Activated CD8-positive, alpha-beta T cell treated with anti-CD3 and anti-CD28 coated beads for 36 hours (primary cell): Measurements from ENCODE around the gene TLE3. TPM values are rescaled to one million over a fixed set of nuclear protein-coding genes. Genes with fewer than 3 reads are reported as not detected.

ENCODE experiments used
- ATAC-seq: fragments of 200-7000 bp; cut with Tn5 transposase; one replicate; pipeline ENCODE4 v1.10.0; 2021; ENCODE audit warnings: mild to moderate bottlenecking, moderate library complexity
- CTCF ChIA-PET: fragments of 350-600 bp; sonication (Branson Sonifier 250); formaldehyde crosslinking; loops from one replicate; lab custom pipeline; 2021; ENCODE audit warnings: antibody characterized with exemption; lab: Charles Lee
- POLR2A ChIA-PET: fragments of 350-600 bp; sonication (Branson Sonifier 250); formaldehyde crosslinking; loops from one replicate; lab custom pipeline; 2021; ENCODE audit warnings: antibody characterized with exemption; lab: Charles Lee
- DNase-seq: peaks from one replicate; pipeline ENCODE4 v3.0.0-alpha.2; 2020
- H3K27ac Mint-ChIP-seq: one replicate; pipeline ENCODE4 v1.8.0; 2021; ENCODE audit warnings: mild to moderate bottlenecking, mixed read lengths
- H3K27me3 Mint-ChIP-seq: one replicate; pipeline ENCODE4 v1.8.0; 2021; ENCODE audit warnings: mixed read lengths
- H3K36me3 Mint-ChIP-seq: one replicate; pipeline ENCODE4 v1.8.0; 2021; ENCODE audit warnings: low read depth, mixed read lengths
- H3K4me1 Mint-ChIP-seq: one replicate; pipeline ENCODE4 v1.8.0; 2021; ENCODE audit warnings: low read depth, mixed read lengths
- H3K4me3 Mint-ChIP-seq: one replicate; pipeline ENCODE4 v1.8.0; 2021; ENCODE audit warnings: mild to moderate bottlenecking, moderate library complexity, mixed read lengths
- H3K9me3 Mint-ChIP-seq: one replicate; pipeline ENCODE4 v1.8.0; 2021; ENCODE audit warnings: mixed read lengths
- intact Hi-C: fragments of 100-400 bp; cut with micrococcal nuclease; formaldehyde crosslinking; loops from one replicate; pipeline ENCODE4 v1.10.0; 2022
- total RNA-seq, 2 experiments: library from RNA; stranded (reverse); gene quantifications; one replicate each; pipeline ENCODE4 v1.2.3, GENCODE V29; 2021
- TF ChIP-seq, protein P1 (sequence below): fragments of 200-600 bp; IDR thresholded peaks from one replicate; pipeline ENCODE4 v1.8.0; 2022; ENCODE audit warnings: antibody characterized with exemption, mild to moderate bottlenecking

Gene TLE3
- total RNA-seq, 2 experiments from 2014 or later = 48.4 to 64.2 TPM

GRCh38 chr15:70002897-70003296, 94.8 kb downstream of the TLE3 start:
- Mint-ChIP-seq H3K27me3 (peaks cover 2% of the 10 kb centered on the region), H3K4me3 (no peak overlapping the region), H3K4me1 (no peaks in the 10 kb centered on the region), H3K36me3 (no peaks in the 10 kb centered on the region), H3K27ac (no peak overlapping the region), H3K9me3 (peaks cover 11% of the 10 kb centered on the region)
- ATAC-seq (no peak), DNase-seq (no peak)
- ChIA-PET POLR2A (no interaction called here), CTCF (no interaction called here)
- TF ChIP-seq, protein P1, sequence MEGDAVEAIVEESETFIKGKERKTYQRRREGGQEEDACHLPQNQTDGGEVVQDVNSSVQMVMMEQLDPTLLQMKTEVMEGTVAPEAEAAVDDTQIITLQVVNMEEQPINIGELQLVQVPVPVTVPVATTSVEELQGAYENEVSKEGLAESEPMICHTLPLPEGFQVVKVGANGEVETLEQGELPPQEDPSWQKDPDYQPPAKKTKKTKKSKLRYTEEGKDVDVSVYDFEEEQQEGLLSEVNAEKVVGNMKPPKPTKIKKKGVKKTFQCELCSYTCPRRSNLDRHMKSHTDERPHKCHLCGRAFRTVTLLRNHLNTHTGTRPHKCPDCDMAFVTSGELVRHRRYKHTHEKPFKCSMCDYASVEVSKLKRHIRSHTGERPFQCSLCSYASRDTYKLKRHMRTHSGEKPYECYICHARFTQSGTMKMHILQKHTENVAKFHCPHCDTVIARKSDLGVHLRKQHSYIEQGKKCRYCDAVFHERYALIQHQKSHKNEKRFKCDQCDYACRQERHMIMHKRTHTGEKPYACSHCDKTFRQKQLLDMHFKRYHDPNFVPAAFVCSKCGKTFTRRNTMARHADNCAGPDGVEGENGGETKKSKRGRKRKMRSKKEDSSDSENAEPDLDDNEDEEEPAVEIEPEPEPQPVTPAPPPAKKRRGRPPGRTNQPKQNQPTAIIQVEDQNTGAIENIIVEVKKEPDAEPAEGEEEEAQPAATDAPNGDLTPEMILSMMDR = no peak
- intact Hi-C loops = no loop called here

DNA sequence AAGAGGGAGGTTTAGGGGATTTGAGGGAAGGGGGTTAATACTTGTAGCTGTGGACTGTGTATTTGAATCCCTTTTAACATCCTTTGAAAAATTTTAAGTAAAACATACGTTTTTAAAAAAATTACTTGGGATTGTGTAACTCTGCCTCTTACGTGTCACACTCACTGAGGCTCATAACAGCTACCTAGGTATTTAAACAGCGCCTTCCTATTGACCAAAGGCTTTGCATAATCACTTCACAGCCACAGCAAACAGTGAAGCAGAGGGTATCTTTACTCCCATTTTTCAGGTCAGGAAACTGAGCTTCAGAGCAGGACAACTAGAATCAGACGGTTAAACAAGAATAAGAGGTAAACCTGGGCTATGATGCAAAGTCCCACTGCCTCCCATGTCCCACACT, 95.9 kb downstream of the TLE3 start:
- DNase-seq (no peak), ATAC-seq (no peak)
- POLR2A ChIA-PET = no interaction called here
- TF ChIP-seq, protein P1 = no peak
- intact Hi-C loops = no loop called here
- Mint-ChIP-seq H3K27ac (no peak overlapping the region), H3K4me3 (no peak overlapping the region), H3K27me3 (peaks cover 2% of the 10 kb centered on the region), H3K36me3 (no peaks in the 10 kb centered on the region), H3K4me1 (no peaks in the 10 kb centered on the region), H3K9me3 (peaks cover 11% of the 10 kb centered on the region)
- CTCF ChIA-PET = no interaction called here

DNA sequence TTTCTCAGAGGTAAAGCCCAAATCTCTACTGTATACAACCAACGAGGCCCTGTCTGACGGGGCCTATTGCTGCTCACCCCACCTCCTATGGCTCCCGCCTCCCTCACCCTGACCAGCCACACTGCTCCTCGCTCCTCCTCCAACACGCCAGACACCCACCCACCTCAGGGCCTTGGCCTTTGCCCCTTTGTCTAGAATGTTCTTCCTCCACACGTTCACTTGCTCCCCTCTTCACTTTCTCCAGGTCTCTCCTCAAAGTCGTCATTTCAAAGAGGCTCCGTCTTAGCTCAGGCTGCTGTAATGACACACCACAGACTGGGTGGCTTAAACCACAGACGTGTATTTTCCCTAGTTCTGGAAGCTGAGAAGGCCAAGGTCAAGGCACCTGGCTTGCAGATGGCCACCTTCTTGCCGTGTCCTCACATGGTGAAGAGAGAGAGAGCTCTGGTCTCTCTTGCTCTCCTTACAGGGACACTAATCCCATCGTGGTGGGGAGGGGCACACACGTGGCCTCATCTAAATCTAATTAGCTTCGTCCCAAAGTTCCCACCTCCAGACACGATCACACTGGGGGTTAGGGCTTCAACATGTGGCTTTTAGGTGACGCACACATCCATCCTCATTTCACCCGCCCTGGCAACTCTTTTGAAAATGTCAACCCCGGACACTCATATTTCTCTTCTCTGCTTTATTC, 98.2 kb downstream of the TLE3 start:
- H3K4me1 Mint-ChIP-seq = no peaks in the 10 kb centered on the region
- H3K27me3 Mint-ChIP-seq = peaks cover 2% of the 10 kb centered on the region
- intact Hi-C loops = no loop called here
- ATAC-seq (no peak), DNase-seq (no peak)
- peaks cover 11% of the 10 kb centered on the region for H3K9me3 Mint-ChIP-seq
- TF ChIP-seq, protein P1 = no peak
- CTCF ChIA-PET = no interaction called here
- H3K4me3 Mint-ChIP-seq = no peak overlapping the region
- POLR2A ChIA-PET = no interaction called here
- no peaks in the 10 kb centered on the region for H3K36me3 Mint-ChIP-seq
- no peak overlapping the region for H3K27ac Mint-ChIP-seq

- TF ChIP-seq, protein P1 = no peak
- ATAC-seq (no peak), DNase-seq (no peak)
- intact Hi-C loops = no loop called here
- peaks cover under 1% of the 10 kb centered on the region for H3K27me3 Mint-ChIP-seq
- H3K4me3 Mint-ChIP-seq = no peak overlapping the region
- no peak overlapping the region for H3K27ac Mint-ChIP-seq
- no peaks in the 10 kb centered on the region for H3K36me3 Mint-ChIP-seq
- ChIA-PET CTCF (no interaction called here), POLR2A (no interaction called here)
- H3K9me3 Mint-ChIP-seq = peaks cover 11% of the 10 kb centered on the region
- no peaks in the 10 kb centered on the region for H3K4me1 Mint-ChIP-seq
Measured at GRCh38 chr15:69998541-69999391, 99.0 kb downstream of the TLE3 start.

DNA sequence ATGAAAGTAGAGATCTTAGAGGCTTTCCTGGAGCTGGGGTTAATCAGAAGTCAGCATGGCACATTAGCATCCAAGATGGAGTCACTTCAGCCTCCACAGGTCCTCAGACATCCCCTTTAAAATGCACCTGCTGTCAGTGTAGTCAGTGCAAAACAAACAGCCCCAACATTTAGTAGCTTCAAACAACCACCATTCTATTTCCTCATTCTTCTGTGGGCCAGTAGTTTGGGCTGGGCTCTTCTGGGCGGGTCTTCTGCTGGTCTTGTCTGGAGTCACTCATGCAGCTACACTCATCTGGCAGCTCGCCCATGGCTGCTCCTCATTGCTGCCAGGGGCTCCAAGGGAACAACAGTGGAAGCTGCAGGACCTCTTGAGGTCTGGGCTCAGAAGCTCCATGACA, 99.9 kb downstream of the TLE3 start:
- Mint-ChIP-seq H3K4me1 (no peaks in the 10 kb centered on the region), H3K36me3 (no peaks in the 10 kb centered on the region), H3K4me3 (no peak overlapping the region), H3K9me3 (peaks cover 6% of the 10 kb centered on the region), H3K27ac (no peak overlapping the region), H3K27me3 (no peaks in the 10 kb centered on the region)
- TF ChIP-seq, protein P1 = no peak
- ChIA-PET POLR2A (interaction anchor here (0.6 kb wide), 1 partner anchor 542 kb away, joined by 3 read pairs; no protein-coding TSS in a partner anchor), CTCF (no interaction called here)
- DNase-seq (no peak), ATAC-seq (no peak)
- intact Hi-C loops = no loop called here
